Fibroblast of the aortic adventitia (primary cell): Measurements from ENCODE around the gene CCDC146. TPM values are rescaled to one million over a fixed set of nuclear protein-coding genes. Genes with fewer than 3 reads are reported as not detected.
"Not testable (repeated sequence)": the region's sequence is repeated elsewhere in the genome, so short reads cannot be mapped to it uniquely, and the experiment has no call there.

Experiments
- DNase-seq: peaks from one replicate; pipeline ENCODE4 v3.0.0-alpha.2; 2010; ENCODE audit warnings: low read depth
- H3K4me3 ChIP-seq: 2 replicates; pipeline ENCODE4 v1.5.1; 2011; ENCODE audit warnings: low read depth, mild to moderate bottlenecking, control low read depth, low read length, moderate library complexity
- CTCF ChIP-seq: IDR thresholded peaks from 2 replicates; pipeline ENCODE4 v1.5.1; 2011; ENCODE audit warnings: mild to moderate bottlenecking, low read length, control low read depth, inconsistent platforms; ENCODE audit not compliant: insufficient read depth
- total RNA-seq: library from RNA; depleted of rRNA; stranded (reverse); fragments of >200 nt; gene quantifications from 2 replicates; pipeline ENCODE4 v1.2.3, GENCODE V29; 2012; ENCODE audit warnings: low replicate concordance

CCDC146 gene
- total RNA-seq, 1 donor = 1.4 TPM

GRCh38 chr7:77330169-77330882 is 207.9 kb downstream of the CCDC146 start:
- no peak for TF ChIP-seq CTCF
- no peak for DNase-seq
- H3K4me3 ChIP-seq = no peak overlapping the region

GRCh38 chr7:77331938-77332695 is 209.7 kb downstream of the CCDC146 start:
- DNase-seq = peak; percentile 93
- H3K4me3 ChIP-seq = no peak overlapping the region
- peak; percentile 68 for TF ChIP-seq CTCF

- not testable (repeated sequence) for DNase-seq, H3K4me3 ChIP-seq
Observed at GRCh38 chr7:77334039-77334438, 211.6 kb downstream of the CCDC146 start.

GRCh38 chr7:77335581-77335980 is 213.2 kb downstream of the CCDC146 start:
- peak; percentile 85 for DNase-seq
- no peak for TF ChIP-seq CTCF

GRCh38 chr7:77337456-77337990 is 215.1 kb downstream of the CCDC146 start:
- DNase-seq = no peak
- no peak overlapping the region for H3K4me3 ChIP-seq
- no peak for TF ChIP-seq CTCF

More at GRCh38 chr7:77335581-77335980, 213.2 kb downstream of the CCDC146 start:
- H3K4me3 ChIP-seq = no peak overlapping the region

GRCh38 chr7:77338260-77338659 is 215.8 kb downstream of the CCDC146 start:
- no peak for DNase-seq
- TF ChIP-seq CTCF = no peak
- no peak overlapping the region for H3K4me3 ChIP-seq
